HG03378 (cell line): ENCODE results near the gene ART5.
"Not testable (repeated sequence)": the region's sequence is repeated elsewhere in the genome, so short reads cannot be mapped to it uniquely, and the experiment has no call there.

Source experiments
- ATAC-seq: cut with Tn5 transposase; IDR thresholded peaks from one replicate; pipeline ENCODE4 v1.9.1; 2021; ENCODE audit warnings: mild to moderate bottlenecking, moderate library complexity; ENCODE audit not compliant: unreplicated experiment

The ART5 gene

DNA sequence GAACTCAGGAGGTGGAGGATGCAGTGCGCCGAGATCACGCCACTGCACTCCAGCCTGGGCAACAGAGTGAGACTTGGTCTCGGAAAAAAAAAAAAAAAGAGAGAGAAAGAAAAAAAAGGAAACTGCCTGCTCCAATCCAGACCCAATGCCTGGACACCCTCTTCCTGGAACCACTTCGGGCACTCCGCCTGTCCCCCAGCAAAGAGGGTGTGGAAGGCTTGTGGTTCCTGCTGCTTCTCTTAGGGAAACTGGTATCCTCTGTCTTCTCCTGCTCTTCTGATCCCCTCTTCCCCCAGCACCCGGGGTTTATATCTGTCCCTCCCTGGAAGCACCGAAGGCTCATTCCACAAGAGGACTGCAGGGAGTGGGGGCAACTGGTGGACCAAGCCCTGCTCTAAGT lies 16.5 kb upstream of the ART5 start:
- ATAC-seq, result no peak

DNA sequence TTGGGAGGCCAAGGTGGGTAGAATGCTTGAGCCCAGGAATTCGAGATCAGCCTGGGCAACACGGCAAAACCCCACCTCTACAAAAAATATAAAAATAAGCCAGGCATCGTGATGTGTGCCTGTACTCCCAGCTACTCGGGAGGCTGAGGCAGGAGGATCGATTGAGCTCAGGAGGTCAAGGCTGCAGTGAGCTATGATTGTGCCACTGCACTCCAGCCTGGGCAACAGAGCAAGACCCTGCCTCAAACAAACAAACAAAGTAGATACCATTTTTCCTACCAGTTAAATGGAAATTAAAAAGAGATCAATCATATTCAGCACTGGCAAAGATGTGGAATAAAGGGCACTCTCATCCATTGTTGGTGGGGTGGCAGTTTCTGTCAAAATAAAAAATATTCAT lies 15.5 kb upstream of the ART5 start:
- ATAC-seq, result not testable (repeated sequence)

- no peak for ATAC-seq
These were observed 13.8 kb upstream of the ART5 start for GRCh38 chr11:3655547-3655946.

- not testable (repeated sequence) for ATAC-seq
These were observed 10.7 kb upstream of the ART5 start for GRCh38 chr11:3652514-3652913.

- not testable (repeated sequence) for ATAC-seq
These were observed 7.6 kb upstream of the ART5 start for GRCh38 chr11:3649374-3649773.

DNA sequence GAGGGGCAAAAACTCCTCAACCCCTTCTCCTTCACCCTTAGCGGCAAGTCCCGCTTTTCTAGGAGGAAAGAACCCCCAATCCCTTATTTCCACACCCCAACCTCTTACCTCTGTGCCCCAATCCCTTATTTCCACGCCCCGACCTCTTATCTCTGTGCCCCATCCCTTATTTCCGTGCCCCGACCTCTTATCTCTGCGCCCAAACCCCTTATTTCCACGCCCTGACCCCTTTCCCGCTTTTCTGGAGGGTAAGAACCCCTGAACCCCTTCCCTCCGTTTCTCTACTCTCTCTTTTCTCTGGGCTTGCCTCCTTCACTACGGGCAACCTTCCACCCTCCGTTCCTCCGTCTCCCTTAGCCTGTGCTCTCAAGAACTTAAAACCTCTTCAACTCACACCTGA lies 7.1 kb upstream of the ART5 start:
- ATAC-seq, result not testable (repeated sequence)

- no peak for ATAC-seq
These were observed 3.8 kb upstream of the ART5 start for GRCh38 chr11:3645552-3645951.

- no peak for ATAC-seq
These were observed 3.0 kb upstream of the ART5 start, which contains the start of gene ART1 for GRCh38 chr11:3644817-3645235. Gene ART1, plus strand, starts transcription at chr11:3645128. Its CDS starts 14,086 bp downstream, at chr11:3659214.

DNA sequence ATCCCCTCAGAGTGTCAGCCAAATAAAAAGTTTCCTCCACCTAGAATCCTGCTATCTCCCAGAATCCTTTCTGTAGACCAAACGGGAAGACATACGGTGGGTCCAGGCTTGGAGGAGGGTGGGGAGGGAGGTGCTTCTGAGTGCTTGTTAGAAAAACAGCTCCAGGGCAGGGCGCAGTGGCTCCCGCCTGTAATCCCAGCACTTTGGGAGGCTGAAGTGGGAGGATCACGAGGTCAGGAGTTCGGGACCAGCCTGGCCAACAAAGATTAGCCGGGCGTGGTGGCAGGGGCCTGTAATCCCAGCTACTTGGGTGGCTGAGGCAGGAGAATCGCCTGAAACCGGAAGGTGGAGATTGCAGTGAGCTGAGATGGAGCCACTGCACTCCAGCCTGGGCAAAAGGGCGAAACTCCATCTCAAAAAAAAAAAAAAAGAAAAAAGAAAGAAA lies 1.3 kb upstream of the ART5 start:
- not testable (repeated sequence) for ATAC-seq

- no peak for ATAC-seq
These were observed 519 bp upstream of the ART5 start for GRCh38 chr11:3642071-3642951.

DNA sequence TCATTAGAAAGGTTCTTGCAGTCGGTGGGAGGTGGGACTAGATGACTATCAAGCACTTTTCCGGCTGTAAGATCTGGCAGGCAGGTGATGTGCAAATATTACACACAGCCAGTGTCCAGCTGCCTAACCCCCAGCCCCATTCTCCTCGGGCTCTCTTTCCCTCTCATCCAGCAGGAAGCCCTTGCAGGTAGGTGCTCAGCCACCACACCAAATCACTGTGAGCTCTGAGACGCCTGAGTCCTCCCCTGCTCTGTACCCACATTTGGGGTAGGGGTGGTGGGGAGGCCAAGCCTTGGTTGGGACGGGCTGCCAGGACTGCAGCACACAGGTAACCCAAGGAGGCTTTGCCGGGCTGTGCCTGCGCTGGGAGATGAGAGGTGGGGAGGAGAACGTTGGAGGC lies 601 bp downstream of the ART5 start:
- no peak for ATAC-seq

- ATAC-seq, result no peak
These were observed 2.0 kb downstream of the ART5 start for GRCh38 chr11:3639841-3640240.

DNA sequence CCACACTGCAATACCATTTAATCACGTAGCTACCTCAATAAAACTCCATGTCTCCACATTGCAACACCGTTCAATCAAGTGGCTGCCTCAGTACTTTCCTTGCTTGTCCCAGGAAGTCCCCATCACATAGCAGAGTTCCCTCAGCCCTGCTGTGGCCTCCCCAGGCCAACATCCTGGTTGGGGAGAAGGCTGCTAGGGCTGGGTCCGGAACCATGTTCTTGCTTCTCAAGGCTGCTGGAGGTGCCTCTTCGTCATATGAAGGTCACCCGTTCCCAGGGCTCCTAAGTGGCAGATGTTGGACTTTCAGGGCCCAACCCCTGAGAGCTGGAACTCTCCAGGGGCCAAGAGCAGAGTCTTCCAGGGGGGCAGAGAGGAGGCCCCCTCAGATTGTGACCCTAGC lies 3.3 kb downstream of the ART5 start:
- no peak for ATAC-seq

DNA sequence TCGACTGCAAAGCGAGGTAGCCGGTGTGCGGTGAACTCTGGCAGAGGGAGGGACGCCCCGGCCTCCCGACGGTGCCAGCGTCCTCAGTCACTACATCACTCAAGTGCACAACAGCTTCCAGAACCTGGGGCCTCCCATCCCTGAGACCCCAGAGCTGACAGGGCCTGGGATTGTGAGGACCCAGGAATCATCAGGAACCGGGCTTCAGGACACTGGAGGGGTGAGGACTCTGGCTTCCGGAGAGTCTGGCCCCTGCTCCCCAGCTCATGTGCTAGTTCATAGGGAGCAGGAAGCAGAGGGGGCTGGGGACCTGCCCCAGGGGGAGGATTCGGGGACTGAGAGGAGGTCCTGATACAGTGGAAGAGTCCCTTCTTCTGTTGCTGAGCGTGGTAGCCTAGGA lies 4.6 kb downstream of the ART5 start:
- no peak for ATAC-seq

DNA sequence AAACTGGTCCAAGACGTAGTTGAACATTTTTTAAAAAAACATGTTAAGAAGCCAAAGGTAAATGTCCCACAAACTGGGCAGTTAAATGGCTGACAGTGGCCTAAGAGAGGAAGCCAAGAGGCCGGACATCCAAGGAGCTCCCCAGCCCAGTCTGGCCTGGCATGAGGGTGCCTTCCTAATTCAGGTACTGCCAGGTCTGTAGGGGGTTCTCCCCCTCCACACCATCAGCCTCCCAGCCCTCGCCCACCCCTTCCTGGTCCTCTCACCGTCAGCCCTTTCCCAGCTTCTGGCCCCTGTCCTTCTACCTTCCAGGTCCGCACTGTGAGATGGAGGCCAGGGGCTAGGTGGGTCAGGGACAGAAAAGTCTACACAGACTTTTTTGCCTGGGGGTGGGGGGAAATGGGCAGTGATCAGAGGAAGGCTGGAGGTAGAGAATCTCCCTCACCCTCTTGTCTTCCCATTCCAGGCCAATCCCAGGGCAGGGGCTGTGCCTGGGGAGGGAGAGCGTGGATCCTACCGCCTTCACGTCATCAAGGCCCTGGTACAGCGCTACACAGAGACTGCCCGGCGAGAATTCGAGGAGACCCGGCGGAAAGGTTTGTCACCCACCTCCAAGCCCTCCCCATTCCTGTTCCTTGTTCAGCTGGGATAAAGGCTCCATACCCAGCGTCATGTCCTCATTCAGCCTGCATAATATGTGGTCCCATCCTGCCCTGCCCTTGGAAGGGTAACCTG lies 6.0 kb downstream of the ART5 start:
- ATAC-seq, result no peak

DNA sequence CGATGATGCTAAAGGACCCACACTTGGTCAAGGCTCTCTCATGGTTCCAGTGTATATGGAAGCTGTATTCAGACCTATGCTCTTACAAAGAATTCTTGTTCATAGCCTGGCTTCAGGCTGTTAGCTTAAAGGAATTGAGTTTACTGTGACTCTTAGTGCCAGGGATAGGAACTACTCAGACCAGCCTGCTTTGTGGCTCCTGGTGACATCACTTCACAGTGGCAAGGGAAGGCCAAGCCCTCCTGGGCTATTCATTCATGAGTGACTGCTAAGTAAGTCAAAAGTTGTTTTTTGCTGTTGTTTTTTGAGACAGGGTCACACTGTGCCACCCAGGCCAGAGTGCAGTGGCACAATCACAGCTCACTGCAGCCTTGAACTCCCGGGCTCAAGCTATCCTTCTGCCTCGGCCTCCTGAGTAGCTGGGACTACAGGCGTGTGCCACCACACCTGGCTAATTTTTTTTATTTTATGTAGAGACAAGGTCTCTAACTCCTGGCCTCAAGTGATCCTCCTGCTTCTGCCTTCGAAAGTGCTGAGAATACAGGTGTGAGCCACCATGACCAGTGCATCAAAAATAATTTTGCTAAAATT lies 9.6 kb downstream of the ART5 start:
- no peak for ATAC-seq

DNA sequence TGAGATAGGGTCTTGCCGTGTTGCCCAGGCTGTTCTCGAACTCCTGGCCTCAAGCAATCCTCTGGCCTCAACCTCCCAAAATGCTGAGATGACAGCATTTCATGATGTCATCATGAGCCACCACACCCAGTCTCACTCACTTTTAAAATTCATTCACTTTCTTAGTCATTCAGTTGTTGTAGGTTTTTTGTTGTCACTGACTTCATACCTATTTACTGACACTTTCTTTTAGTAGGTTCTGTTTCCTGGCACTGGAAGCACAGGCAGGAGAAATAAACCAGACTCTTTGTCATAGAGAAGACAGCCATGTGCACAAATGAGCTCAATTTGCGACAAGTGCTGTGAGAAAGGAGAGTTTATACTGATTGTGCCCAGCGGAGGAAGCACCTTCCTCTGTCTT lies 10.5 kb downstream of the ART5 start:
- ATAC-seq, result no peak

GRCh38 chr11:3627291-3627690 lies 14.5 kb downstream of the ART5 start:
- no peak for ATAC-seq

GRCh38 chr11:3626250-3626960 lies 15.4 kb downstream of the ART5 start:
- no peak for ATAC-seq

DNA sequence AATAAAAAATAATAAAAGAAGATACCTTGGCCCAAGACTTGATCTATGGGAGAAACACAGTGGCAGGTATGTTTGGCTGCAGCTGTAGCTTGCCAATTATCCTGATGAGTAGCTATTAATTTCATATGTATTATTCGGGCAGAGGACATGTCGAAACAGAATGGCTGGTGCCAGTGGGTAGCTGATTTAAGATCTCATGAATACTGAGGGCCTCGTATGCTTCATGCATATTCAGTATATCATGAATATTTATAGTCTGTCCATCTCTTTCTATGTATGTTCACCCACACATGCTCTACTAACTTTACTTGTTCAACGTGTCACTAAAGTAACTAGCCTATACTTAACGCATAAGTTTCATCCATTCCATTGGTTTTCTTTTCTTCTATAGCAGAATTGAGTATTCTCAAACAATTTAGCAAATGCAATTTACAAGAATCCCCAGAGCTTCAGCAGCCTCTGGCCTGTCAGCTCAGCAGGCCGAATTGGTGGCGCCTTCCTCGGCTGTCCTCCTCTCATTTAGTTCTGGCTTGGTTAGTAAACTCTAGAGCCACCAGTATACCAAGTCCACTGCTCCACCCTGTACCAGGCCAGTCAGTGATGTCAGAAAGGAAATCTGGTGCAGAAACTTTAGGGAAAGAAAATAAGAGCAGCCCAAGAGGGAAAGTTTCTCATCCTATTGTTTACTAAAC lies 17.9 kb downstream of the ART5 start:
- ATAC-seq, result no peak
